Activated T-helper 17 cell treated with anti-CD3 and anti-CD28 coated beads, Interleukin-2, amount 50 U/mL, for 72 hours (primary cell): ENCODE results near the gene HLCS. TPM values are rescaled to one million over a fixed set of nuclear protein-coding genes. Genes with fewer than 3 reads are reported as not detected.
"Not testable (repeated sequence)": the region's sequence is repeated elsewhere in the genome, so short reads cannot be mapped to it uniquely, and the experiment has no call there.

ENCODE experiments used
- ATAC-seq: fragments of 150-1000 bp; cut with Tn5 transposase; replicated peaks from 2 replicates; pipeline ENCODE4 v1.10.0; 2021; ENCODE audit warnings: mild to moderate bottlenecking, moderate library complexity
- H3K27ac Mint-ChIP-seq: one replicate; pipeline ENCODE4 v1.8.0; 2022; ENCODE audit warnings: mixed read lengths
- H3K27me3 Mint-ChIP-seq: one replicate; pipeline ENCODE4 v1.8.0; 2022; ENCODE audit warnings: mixed read lengths
- H3K36me3 Mint-ChIP-seq: one replicate; pipeline ENCODE4 v1.8.0; 2022; ENCODE audit warnings: low read depth, mild to moderate bottlenecking, mixed read lengths
- H3K4me1 Mint-ChIP-seq: one replicate; pipeline ENCODE4 v1.8.0; 2022; ENCODE audit warnings: mixed read lengths
- H3K4me3 Mint-ChIP-seq: one replicate; pipeline ENCODE4 v1.8.0; 2022; ENCODE audit warnings: mild to moderate bottlenecking, mixed read lengths
- H3K9me3 Mint-ChIP-seq: one replicate; pipeline ENCODE4 v1.8.0; 2022; ENCODE audit warnings: mixed read lengths
- total RNA-seq, 2 donors: library from RNA; stranded (reverse); gene quantifications; one replicate each; pipeline ENCODE4 v1.2.3, GENCODE V29; 2022

HLCS gene
- 10 to 100 TPM; 14.5 to 17.8 TPM for total RNA-seq

GRCh38 chr21:36966066-36966820 lies at the start of gene HLCS:
Gene HLCS (minus strand): TSS chr21:36966669. CDS start chr21:36966638, 31 bp downstream.
- Mint-ChIP-seq H3K4me1 (peaks cover 11% of the 10 kb centered on the region), H3K27me3 (no peaks in the 10 kb centered on the region), H3K36me3 (peaks cover 19% of the 10 kb centered on the region), H3K4me3 (peak within 1 kb of the TSS; percentile 94), H3K9me3 (no peaks in the 10 kb centered on the region), H3K27ac (peak within 1 kb of the TSS; percentile 96)
- peak; percentile 88 for ATAC-seq

DNA sequence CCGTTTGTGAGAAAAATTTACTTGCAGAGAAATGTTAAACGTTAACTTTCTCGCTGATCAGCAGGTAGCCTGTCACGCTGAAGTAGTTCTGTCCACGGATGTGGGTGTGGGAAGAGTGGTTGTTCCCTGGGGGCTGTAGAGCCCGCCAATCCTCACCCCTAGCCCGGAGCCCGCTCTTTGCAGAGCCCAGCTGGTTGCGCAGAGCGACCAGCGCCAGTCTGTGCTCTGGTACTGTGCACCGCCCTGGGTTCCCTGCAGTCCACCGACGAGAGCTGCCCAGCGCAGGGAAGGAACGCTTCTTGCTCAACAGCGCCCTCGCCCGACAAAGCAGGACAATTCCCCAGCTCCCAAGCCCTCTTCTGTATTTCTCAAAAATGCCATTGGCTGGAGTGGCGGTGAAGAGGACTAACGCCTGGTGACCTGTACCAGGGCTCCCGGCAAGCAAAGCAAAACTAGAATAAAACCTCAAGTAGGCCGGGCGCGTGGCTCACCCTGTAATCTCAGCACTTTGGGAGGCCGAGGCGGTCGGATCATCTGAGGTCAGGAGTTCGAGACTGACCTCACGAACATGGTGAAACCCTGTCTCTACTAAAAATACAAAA lies 43.4 kb upstream of the HLCS start:
- Mint-ChIP-seq H3K4me1 (no peaks in the 10 kb centered on the region), H3K9me3 (no peaks in the 10 kb centered on the region), H3K36me3 (no peaks in the 10 kb centered on the region), H3K27me3 (peaks cover 16% of the 10 kb centered on the region), H3K4me3 (peak overlapping the region; percentile 65), H3K27ac (no peak overlapping the region)
- peak; percentile 95 for ATAC-seq

DNA sequence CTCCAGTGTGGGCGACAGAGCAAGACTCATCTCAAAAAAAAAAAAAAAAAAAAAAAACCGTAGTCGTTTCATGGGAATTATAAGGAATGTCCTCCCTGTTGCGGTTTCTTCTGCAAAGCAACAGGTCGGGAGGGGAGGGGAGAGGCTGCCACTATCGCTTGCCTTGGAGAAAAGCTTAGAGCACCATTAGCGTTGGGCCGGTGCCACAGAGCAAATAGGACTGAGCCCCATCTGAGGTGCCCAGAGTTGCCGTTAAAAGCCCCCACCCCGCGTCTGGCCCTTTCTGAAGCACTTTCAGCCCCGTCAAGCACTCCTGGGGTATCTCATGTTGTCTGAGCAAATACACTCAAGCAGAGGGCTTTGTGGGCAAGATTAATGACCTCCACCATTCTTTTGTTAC lies 42.3 kb upstream of the HLCS start:
- H3K9me3 Mint-ChIP-seq: no peaks in the 10 kb centered on the region
- peaks cover 11% of the 10 kb centered on the region for H3K27me3 Mint-ChIP-seq
- no peaks in the 10 kb centered on the region for H3K4me1 Mint-ChIP-seq
- ATAC-seq: no peak
- H3K4me3 Mint-ChIP-seq: no peak overlapping the region
- H3K27ac Mint-ChIP-seq: no peak overlapping the region
- no peaks in the 10 kb centered on the region for H3K36me3 Mint-ChIP-seq

DNA sequence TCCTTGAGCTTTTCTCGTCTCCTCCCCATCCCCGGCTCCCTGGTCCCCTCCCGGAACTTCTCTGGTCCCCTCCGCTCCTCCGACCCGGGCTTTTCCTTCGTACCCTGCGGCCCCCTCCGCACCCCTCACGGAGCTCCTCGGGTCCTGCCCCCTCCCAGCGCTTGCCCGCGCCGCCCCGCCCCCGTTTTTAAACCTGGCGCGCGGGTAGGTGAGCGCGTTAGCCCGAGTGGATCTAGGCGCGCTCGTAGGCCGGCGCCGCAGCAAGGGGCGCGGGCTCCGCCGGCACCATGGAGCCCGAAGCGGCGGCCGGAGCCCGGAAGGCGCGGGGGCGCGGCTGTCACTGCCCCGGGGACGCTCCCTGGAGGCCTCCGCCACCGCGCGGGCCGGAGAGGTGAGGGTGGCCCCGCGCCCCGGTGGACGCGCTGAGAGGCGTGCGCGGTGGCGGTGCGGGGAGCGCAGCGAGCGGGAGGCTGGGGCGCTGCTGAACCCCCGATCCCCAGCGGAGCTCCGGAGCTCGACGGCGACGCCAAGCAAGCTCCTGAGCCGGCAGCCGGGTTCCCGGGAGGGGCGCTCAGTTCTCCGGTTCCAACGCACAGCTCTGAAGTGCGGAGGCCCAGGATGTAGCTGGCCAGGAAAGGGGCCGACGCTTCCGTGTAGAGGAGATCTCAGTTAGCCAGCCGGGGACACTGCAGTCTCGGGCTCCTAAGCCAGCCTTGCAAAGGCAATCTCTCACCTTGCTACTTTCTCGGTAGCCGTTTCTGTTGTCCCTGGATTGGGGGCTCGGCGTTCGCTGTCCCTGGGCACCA lies 40.2 kb upstream of the HLCS start, which contains the start of gene RIPPLY3:
Gene RIPPLY3 (plus strand): TSS at position 217 of the 806 bp plus-strand sequence. CDS start 71 bp downstream, at position 288.
- ATAC-seq: peak; percentile 46
- H3K27me3 Mint-ChIP-seq: peaks cover 7% of the 10 kb centered on the region
- no peaks in the 10 kb centered on the region for H3K4me1 Mint-ChIP-seq
- H3K36me3 Mint-ChIP-seq: no peaks in the 10 kb centered on the region
- no peak within 1 kb of the TSS for H3K27ac Mint-ChIP-seq
- peak within 1 kb of the TSS; percentile 50 for H3K4me3 Mint-ChIP-seq
- H3K9me3 Mint-ChIP-seq: no peaks in the 10 kb centered on the region

GRCh38 chr21:37005548-37006485 lies 39.3 kb upstream of the HLCS start:
- H3K4me3 Mint-ChIP-seq: peak overlapping the region; percentile 13
- no peaks in the 10 kb centered on the region for H3K4me1 Mint-ChIP-seq
- no peak overlapping the region for H3K27ac Mint-ChIP-seq
- H3K9me3 Mint-ChIP-seq: no peaks in the 10 kb centered on the region
- no peak for ATAC-seq
- H3K27me3 Mint-ChIP-seq: peaks cover 7% of the 10 kb centered on the region
- H3K36me3 Mint-ChIP-seq: no peaks in the 10 kb centered on the region

DNA sequence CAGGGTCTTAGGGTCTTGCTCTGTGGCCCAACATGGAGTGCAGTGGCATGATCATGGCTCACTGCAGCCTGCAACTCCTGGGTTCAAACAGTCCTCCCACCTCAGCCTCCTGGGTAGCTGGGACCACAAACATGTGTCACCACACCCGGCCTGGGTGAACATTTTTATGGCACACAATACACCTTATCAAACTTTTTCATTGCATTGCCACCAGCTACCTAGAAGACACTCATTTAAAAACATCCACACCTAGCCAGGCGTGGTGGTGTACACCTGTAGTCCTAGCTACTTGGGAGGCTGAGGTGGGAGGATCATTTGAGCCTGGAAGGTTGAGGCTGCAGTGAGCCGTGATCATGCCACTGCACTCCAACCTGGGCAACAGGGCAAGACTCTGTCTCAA lies 37.4 kb upstream of the HLCS start:
- not testable (repeated sequence) for H3K9me3 Mint-ChIP-seq, H3K27ac Mint-ChIP-seq, H3K4me1 Mint-ChIP-seq, H3K27me3 Mint-ChIP-seq, H3K4me3 Mint-ChIP-seq, H3K36me3 Mint-ChIP-seq, ATAC-seq

DNA sequence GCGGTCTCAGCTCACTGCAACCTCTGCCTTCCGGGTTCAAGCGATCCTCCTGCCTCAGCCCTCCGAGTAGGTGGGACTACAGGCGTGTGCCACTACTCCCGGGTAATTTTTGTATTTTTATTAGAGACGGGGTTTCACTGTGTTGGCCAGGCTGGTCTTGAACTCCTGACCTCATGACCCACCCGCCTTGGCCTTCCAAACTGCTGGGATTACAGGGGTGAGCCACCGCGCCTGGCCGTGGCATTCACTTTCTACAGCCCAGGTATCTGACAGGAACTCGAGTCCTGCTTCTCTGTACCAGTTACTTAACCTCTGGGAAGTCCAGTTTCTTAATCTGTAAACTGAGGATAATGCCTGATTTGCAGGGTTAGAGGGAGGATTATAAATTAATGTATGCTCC lies 36.4 kb upstream of the HLCS start:
- ATAC-seq, H3K27me3 Mint-ChIP-seq, H3K9me3 Mint-ChIP-seq, H3K4me1 Mint-ChIP-seq, H3K27ac Mint-ChIP-seq, H3K4me3 Mint-ChIP-seq, H3K36me3 Mint-ChIP-seq: not testable (repeated sequence)

DNA sequence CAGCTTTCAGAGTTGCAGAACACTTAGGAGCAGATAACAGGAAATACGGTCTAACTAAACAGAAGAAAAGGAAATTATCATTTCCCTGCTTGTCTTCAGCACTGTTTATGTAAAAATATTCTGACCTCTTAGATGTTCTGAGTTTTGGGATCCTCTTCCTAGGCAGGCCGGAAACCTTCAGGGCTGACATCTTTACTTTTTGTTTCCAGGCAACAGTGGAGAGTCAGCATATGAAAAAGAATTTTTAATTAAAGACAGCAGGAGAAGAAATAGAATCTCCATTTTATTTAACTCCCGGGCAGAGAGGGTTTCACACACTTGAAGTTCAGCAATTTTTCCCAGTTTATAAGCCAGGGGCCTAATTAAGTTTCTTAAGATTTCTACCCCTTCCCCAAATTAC lies 35.0 kb upstream of the HLCS start:
- H3K36me3 Mint-ChIP-seq: no peaks in the 10 kb centered on the region
- no peaks in the 10 kb centered on the region for H3K9me3 Mint-ChIP-seq
- H3K27ac Mint-ChIP-seq: no peak overlapping the region
- no peaks in the 10 kb centered on the region for H3K27me3 Mint-ChIP-seq
- no peak for ATAC-seq
- H3K4me3 Mint-ChIP-seq: no peak overlapping the region
- no peaks in the 10 kb centered on the region for H3K4me1 Mint-ChIP-seq

DNA sequence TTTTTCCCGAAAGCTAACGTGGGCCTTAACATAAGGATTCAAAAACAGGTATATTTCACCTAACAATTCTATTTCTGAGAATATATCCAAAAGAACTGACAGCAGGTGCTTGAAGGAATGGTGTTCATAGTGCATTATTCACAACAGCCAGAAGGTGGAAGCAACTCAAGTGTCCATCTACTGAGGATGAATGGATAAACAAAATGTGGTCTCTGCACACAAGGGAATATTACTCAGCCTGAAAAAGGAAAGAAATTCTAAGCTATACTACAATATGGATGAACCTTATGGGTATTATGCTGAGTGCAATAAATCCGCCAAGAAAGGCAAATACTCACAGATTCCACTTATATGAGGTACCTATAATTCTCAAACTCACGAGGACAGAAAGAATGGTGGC lies 33.9 kb upstream of the HLCS start:
- no peak for ATAC-seq
- Mint-ChIP-seq H3K9me3 (no peaks in the 10 kb centered on the region), H3K4me1 (no peaks in the 10 kb centered on the region), H3K27ac (no peak overlapping the region), H3K27me3 (no peaks in the 10 kb centered on the region), H3K36me3 (no peaks in the 10 kb centered on the region), H3K4me3 (no peak overlapping the region)

DNA sequence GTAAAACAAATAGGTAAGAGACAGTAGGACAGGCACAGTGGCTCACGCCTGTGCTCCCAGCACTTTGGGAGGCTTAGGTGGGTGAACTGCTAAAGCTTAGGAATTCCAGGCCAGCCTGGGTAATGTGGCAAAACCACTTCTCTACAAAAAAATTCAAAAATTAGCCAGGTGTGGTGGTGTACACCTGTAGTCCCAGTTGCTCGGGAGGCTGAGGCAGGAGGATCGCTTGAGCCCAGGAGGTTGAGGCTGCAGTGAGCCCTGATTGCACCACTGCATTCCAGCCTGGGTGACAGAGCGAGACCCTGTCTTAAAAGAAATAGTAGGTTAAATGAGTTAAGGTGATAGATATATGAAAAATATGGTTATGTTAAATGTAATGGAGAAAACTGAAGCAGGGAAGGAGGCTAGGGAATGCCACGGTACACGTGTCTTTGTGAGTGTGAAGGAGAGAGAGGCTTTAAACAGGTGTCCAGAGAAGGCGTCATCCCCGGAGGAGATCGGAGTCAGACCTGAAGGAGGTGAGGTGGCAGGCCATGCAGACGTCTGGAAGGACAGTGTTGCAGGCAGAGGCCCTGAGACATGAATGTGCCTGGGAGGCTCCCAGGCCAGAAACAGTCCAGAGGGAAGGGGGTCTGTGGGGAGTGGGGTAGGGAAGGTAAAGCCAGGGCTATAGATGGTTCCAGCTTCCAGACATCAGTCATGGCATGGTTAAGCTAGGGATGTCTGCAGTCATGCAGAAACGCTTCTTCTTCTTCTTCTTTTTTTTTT lies 32.8 kb upstream of the HLCS start:
- H3K36me3 Mint-ChIP-seq: no peaks in the 10 kb centered on the region
- no peak overlapping the region for H3K4me3 Mint-ChIP-seq
- no peak for ATAC-seq
- no peaks in the 10 kb centered on the region for H3K27me3 Mint-ChIP-seq
- peaks cover 3% of the 10 kb centered on the region for H3K4me1 Mint-ChIP-seq
- no peaks in the 10 kb centered on the region for H3K9me3 Mint-ChIP-seq
- H3K27ac Mint-ChIP-seq: no peak overlapping the region

DNA sequence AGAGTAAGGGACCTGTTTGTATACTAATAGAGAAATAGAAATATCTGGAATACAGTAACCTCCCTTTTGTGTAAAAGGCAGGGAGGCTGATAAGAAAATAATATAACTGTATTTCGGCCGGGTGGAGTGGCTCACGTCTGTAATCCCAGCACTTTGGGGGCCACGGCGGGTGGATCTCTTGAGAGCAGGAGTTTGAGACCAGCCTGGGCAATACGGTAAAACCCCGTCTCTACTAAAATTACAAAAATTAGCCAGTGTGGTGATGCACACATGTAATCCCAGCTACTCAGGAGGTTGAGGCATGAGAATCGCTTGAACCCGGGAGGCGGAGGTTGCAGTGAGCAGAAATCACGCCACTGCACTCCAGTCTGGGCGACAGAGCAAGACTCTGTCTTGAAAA lies 28.8 kb upstream of the HLCS start:
- Mint-ChIP-seq H3K4me3 (peak overlapping the region; percentile 63), H3K27ac (peak overlapping the region; percentile 79)
- H3K36me3 Mint-ChIP-seq, ATAC-seq, H3K4me1 Mint-ChIP-seq, H3K27me3 Mint-ChIP-seq, H3K9me3 Mint-ChIP-seq: not testable (repeated sequence)

DNA sequence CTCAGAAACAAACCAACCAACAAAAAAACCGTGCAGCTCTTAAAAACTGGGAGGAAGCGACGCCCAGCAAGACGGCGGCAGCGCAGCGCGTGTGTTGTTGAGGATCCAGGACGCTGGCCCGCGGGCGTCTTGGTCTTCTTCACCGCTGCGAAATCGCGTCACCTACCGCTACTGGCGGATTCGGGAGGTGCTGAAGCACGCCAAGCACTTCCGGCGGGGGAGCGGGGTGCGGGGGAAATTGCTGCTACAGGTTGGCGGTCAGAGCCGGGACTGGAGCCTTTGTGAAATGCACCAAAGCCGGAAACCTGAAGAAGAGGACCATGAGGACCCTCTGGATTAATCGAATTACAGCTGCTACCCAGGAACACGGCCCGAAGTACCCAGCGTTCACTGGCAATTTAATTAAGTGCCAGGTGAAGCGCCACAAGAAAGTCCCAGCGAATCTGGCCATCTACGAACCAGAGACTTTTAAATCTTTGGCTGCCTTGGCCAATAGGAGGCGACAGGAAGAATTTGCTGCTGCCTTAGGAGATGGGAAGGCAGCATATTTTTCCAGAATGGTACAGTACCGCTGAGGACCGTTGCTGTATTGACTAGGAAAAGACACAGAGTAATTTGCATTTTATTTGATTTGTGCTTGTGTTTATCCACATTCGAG lies 28.2 kb upstream of the HLCS start:
- ATAC-seq: peak; percentile 17
- H3K4me3 Mint-ChIP-seq: peak overlapping the region; percentile 63

GRCh38 chr21:36992671-36993070 lies 26.2 kb upstream of the HLCS start:
- H3K9me3 Mint-ChIP-seq: no peaks in the 10 kb centered on the region
- H3K36me3 Mint-ChIP-seq: no peaks in the 10 kb centered on the region
- H3K4me1 Mint-ChIP-seq: peaks cover 8% of the 10 kb centered on the region
- ATAC-seq: no peak
- H3K4me3 Mint-ChIP-seq: no peak overlapping the region
- H3K27me3 Mint-ChIP-seq: no peaks in the 10 kb centered on the region
- H3K27ac Mint-ChIP-seq: no peak overlapping the region

More for the DNA sequence above, 28.2 kb upstream of the HLCS start:
- H3K27ac Mint-ChIP-seq: peak overlapping the region; percentile 79
- H3K4me1 Mint-ChIP-seq: peaks cover 3% of the 10 kb centered on the region
- H3K36me3 Mint-ChIP-seq: no peaks in the 10 kb centered on the region
- no peaks in the 10 kb centered on the region for H3K9me3 Mint-ChIP-seq
- H3K27me3 Mint-ChIP-seq: no peaks in the 10 kb centered on the region
